Measurements from ENCODE around the gene DAB1. TPM values are rescaled to one million over a fixed set of nuclear protein-coding genes. Genes with fewer than 3 reads are reported as not detected.

The DAB1 gene
- total and polyA plus RNA-seq, 2 of the 8 experiments (the other 6 are each of a cell fraction or from before 2014, with no cell fraction given): 4.4 to 11.8 TPM

DNA sequence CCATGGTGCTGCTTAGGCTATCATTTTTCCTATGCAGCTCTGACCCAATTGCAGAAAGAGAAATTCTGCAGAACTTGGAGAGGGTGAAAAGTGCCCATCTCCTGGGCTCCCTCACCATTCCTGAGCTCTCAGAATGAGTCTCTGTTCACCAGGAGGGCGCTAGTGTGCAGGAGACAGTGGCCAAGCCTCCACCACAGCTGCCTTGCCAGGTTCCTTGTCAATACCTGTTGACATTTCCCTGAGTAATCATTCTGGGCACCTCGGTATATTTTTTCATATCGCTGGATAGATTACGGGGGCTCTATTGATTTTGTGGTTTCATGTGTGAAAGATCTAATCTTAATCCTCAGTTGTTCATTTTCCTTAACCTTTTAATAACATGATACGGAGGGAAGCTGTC, 445.0 kb downstream of the DAB1 start:
- Histone ChIP-seq H3K27me3 (replicated peaks in 1 of 4; ENCODE audit: control insufficient read depth in 3 of 4, extremely low read depth in 1 of 4, insufficient read depth in 3 of 4, low read length in 3 of 4) (no peaks in the 10 kb centered on the region), H3K56ac (replicated peaks; ENCODE audit: insufficient read length, low read depth, low read length) (no peak overlapping the region), H3K23ac (ENCODE audit: insufficient read length) (no peak overlapping the region), H3K79me1 (ENCODE audit: low read depth, low read length) (no peaks in the 10 kb centered on the region), H3K79me2 (ENCODE audit: control insufficient read depth in 1 of 2, insufficient read depth in 2 of 2, low read length in 2 of 2) (no peaks in the 10 kb centered on the region), H4K8ac (ENCODE audit: extremely low read depth, insufficient read depth, low read length) (no peak overlapping the region), H3K4me3 (ENCODE audit: extremely low read depth in 1 of 4, insufficient read depth in 2 of 4, low read depth in 3 of 4, low read length in 4 of 4) (no peak overlapping the region), H3K27ac (ENCODE audit: low read depth, low read length) (no peak overlapping the region), H2BK12ac (ENCODE audit: low read depth, low read length) (no peak overlapping the region), H3K4me2 (ENCODE audit: insufficient read depth in 1 of 2, low read depth in 2 of 2, low read length in 2 of 2) (no peak overlapping the region), H3K9me3 (ENCODE audit: insufficient read depth in 2 of 2, low read depth in 1 of 2, low read length in 1 of 2) (no peaks in the 10 kb centered on the region), H2AK5ac (ENCODE audit: low read depth, low read length) (no peak overlapping the region), H2AFZ (ENCODE audit: low read length) (no peak overlapping the region), H4K5ac (ENCODE audit: insufficient read length, low read depth, low read length) (no peak overlapping the region), H4K20me1 (replicated peaks in 1 of 2; ENCODE audit: control insufficient read depth in 1 of 2, insufficient read depth in 2 of 2, low read length in 2 of 2) (no peaks in the 10 kb centered on the region), H3K4ac (replicated peaks; ENCODE audit: insufficient read length, low read depth, low read length) (no peak overlapping the region), H2BK5ac (ENCODE audit: low read depth, low read length) (no peak overlapping the region), H3K23me2 (ENCODE audit: low read depth, low read length) (no peaks in the 10 kb centered on the region), H3K18ac (ENCODE audit: extremely low read depth, low read length) (no peak overlapping the region), H3K36me3 (ENCODE audit: control insufficient read depth in 2 of 4, insufficient read depth in 4 of 4, low read length in 3 of 4) (no peaks in the 10 kb centered on the region), H4K91ac (replicated peaks; ENCODE audit: insufficient read length, low read length) (no peak overlapping the region), H3K14ac (ENCODE audit: insufficient read length) (no peak overlapping the region), H2BK120ac (replicated peaks; ENCODE audit: low read depth, low read length) (no peak overlapping the region), H2BK20ac (ENCODE audit: low read length) (no peak overlapping the region), H2BK15ac (ENCODE audit: low read length) (no peak overlapping the region), H3K9ac (replicated peaks in 1 of 4; ENCODE audit: extremely low read depth in 1 of 4, low read depth in 3 of 4, low read length in 3 of 4) (no peak overlapping the region), H3K4me1 (replicated peaks in 1 of 4; ENCODE audit: control insufficient read depth in 3 of 4, insufficient read depth in 4 of 4, low read length in 3 of 4) (no peaks in the 10 kb centered on the region)
- FAIRE-seq (no peak), DNase-seq (ENCODE audit: low read depth in 1 of 2, low spot score in 2 of 2) (no peak)
- ChIA-PET POLR2A (ENCODE audit: partially characterized antibody) (interaction anchor here (1.0 kb wide), 1 partner anchor 12 kb away, joined by 3 read pairs; no protein-coding TSS in a partner anchor), CTCF (ENCODE audit: partially characterized antibody) (interaction anchor here (0.7 to 1.2 kb wide), 7 partner anchors 9 to 146 kb away, joined by 3 to 4 read pairs (median 3); no protein-coding TSS in a partner anchor)
- WGBS, 2 experiments (ENCODE audit: extremely low coverage in 1 of 2, insufficient coverage in 1 of 2, insufficient read length in 1 of 2, insufficient replicate concordance in 2 of 2, low coverage in 1 of 2, low lambda C conversion rate in 2 of 2, missing lambda C conversion rate in 1 of 2): 82% methylated on average over 5 of the region's 5 CpGs; no CpG with 5 or more reads in 1 of the 2 experiments
- TF ChIP-seq SIN3A (conservative IDR thresholded peaks at IDR 0.05 in 1 of 2, IDR thresholded peaks at IDR 0.05 in 1 of 2; ENCODE audit: low read depth in 1 of 2, low read length in 2 of 2): no peak
- no peak for TF ChIP-seq CREB1 (IDR thresholded peaks at IDR 0.05)
- TF ChIP-seq FOSL1 (IDR thresholded peaks at IDR 0.05; ENCODE audit: insufficient read depth, low read depth, low read length): no peak
- TF ChIP-seq NRF1 (IDR thresholded peaks at IDR 0.05; ENCODE audit: low read depth, low read length): no peak

Data from H1 (cell line).